Pons (tissue), 1 donor: ENCODE measurements around the gene FMO4.
"Not testable (repeated sequence)": the region's sequence is repeated elsewhere in the genome, so short reads cannot be mapped to it uniquely, and the experiment has no call there.

Experiments
- DNase-seq: peaks from one replicate; pipeline ENCODE4 v3.0.0-alpha.2; 2016; ENCODE audit warnings: low spot score

FMO4 gene

GRCh38 chr1:171313835-171314320, at the start of gene FMO4:
Gene FMO4, plus strand, starts transcription at chr1:171314183. Its CDS starts 5,643 bp downstream, at chr1:171319826.
- peak; percentile 99 for DNase-seq

- DNase-seq: no peak
Observed at GRCh38 chr1:171265686-171266085, 48.3 kb upstream of the FMO4 start.

- DNase-seq: no peak
Observed at GRCh38 chr1:171266930-171267329, 47.1 kb upstream of the FMO4 start.

GRCh38 chr1:171267391-171267790, 46.6 kb upstream of the FMO4 start:
- DNase-seq: no peak

- no peak for DNase-seq
Observed at GRCh38 chr1:171270806-171271205, 43.2 kb upstream of the FMO4 start.

GRCh38 chr1:171277534-171277933, 36.4 kb upstream of the FMO4 start:
- no peak for DNase-seq

GRCh38 chr1:171279234-171279633, 34.7 kb upstream of the FMO4 start:
- no peak for DNase-seq

GRCh38 chr1:171279678-171280077, 34.3 kb upstream of the FMO4 start:
- DNase-seq: no peak

- DNase-seq: no peak
Observed at GRCh38 chr1:171280599-171280998, 33.4 kb upstream of the FMO4 start.

- no peak for DNase-seq
Observed at GRCh38 chr1:171286032-171286705, 27.8 kb upstream of the FMO4 start.

GRCh38 chr1:171290621-171291020, 23.4 kb upstream of the FMO4 start:
- no peak for DNase-seq

GRCh38 chr1:171292799-171293198, 21.2 kb upstream of the FMO4 start:
- no peak for DNase-seq

- not testable (repeated sequence) for DNase-seq
Observed at GRCh38 chr1:171295383-171295782, 18.6 kb upstream of the FMO4 start.

GRCh38 chr1:171295821-171296220, 18.2 kb upstream of the FMO4 start:
- DNase-seq: no peak

- DNase-seq: no peak
Observed at GRCh38 chr1:171296897-171297296, 17.1 kb upstream of the FMO4 start.

- DNase-seq: no peak
Observed at GRCh38 chr1:171298696-171299095, 15.3 kb upstream of the FMO4 start.

- DNase-seq: no peak
Observed at GRCh38 chr1:171299342-171299741, 14.6 kb upstream of the FMO4 start.

- DNase-seq: no peak
Observed at GRCh38 chr1:171300401-171300800, 13.6 kb upstream of the FMO4 start.

- no peak for DNase-seq
Observed at GRCh38 chr1:171310661-171311087, 3.3 kb upstream of the FMO4 start.

- no peak for DNase-seq
Observed at GRCh38 chr1:171311771-171312558, 2.0 kb upstream of the FMO4 start.

- DNase-seq: no peak
Observed at GRCh38 chr1:171313319-171313834, 606 bp upstream of the FMO4 start.

- DNase-seq: no peak
Observed at GRCh38 chr1:171329251-171329650, 15.3 kb downstream of the FMO4 start.

- no peak for DNase-seq
Observed at GRCh38 chr1:171334024-171334640, 20.1 kb downstream of the FMO4 start.
